H9 (cell line): Measurements from ENCODE around the gene DTD1. TPM values are rescaled to one million over a fixed set of nuclear protein-coding genes. Genes with fewer than 3 reads are reported as not detected.

Experiments used
- DNase-seq: peaks from one replicate; pipeline ENCODE4 v3.0.0-alpha.2; 2017
- H2AFZ ChIP-seq: one replicate; pipeline ENCODE4 v1.6.1; 2013; ENCODE audit warnings: mild to moderate bottlenecking, low read length, control low read depth, moderate library complexity
- H2AK5ac ChIP-seq: 2 replicates; pipeline ENCODE4 v1.6.1; 2013; ENCODE audit warnings: low read length, control low read depth, mixed read lengths; ENCODE audit not compliant: insufficient read length
- H2BK120ac ChIP-seq: one replicate; pipeline ENCODE4 v1.6.1; 2013; ENCODE audit warnings: low read depth, mild to moderate bottlenecking, low read length, control low read depth, inconsistent platforms; ENCODE audit not compliant: poor library complexity, severe bottlenecking
- H2BK12ac ChIP-seq: 2 replicates; pipeline ENCODE4 v1.6.1; 2013; ENCODE audit warnings: low read length, control low read depth, mixed read lengths, low read depth; ENCODE audit not compliant: insufficient read length
- H2BK15ac ChIP-seq: 2 replicates; pipeline ENCODE4 v1.6.1; 2013; ENCODE audit warnings: low read depth, low read length, control low read depth
- H2BK20ac ChIP-seq: one replicate; pipeline ENCODE4 v1.6.1; 2013; ENCODE audit warnings: low read depth, mild to moderate bottlenecking, low read length, control low read depth, inconsistent platforms; ENCODE audit not compliant: poor library complexity, severe bottlenecking
- H2BK5ac ChIP-seq: 2 replicates; pipeline ENCODE4 v1.6.1; 2013; ENCODE audit warnings: low read length, control low read depth, mixed read lengths; ENCODE audit not compliant: insufficient read length
- H3K14ac ChIP-seq: 2 replicates; pipeline ENCODE4 v1.6.1; 2013; ENCODE audit warnings: low read length, control low read depth; ENCODE audit not compliant: insufficient read depth
- H3K18ac ChIP-seq: 2 replicates; pipeline ENCODE4 v1.6.1; 2013; ENCODE audit warnings: low read depth, mild to moderate bottlenecking, mixed read lengths, low read length, control low read depth; ENCODE audit not compliant: insufficient read length
- H3K23ac ChIP-seq: 2 replicates; pipeline ENCODE4 v1.6.1; 2013; ENCODE audit warnings: low read length, control low read depth, mixed read lengths, low read depth; ENCODE audit not compliant: insufficient read length
- H3K23me2 ChIP-seq: 2 replicates; pipeline ENCODE4 v1.6.1; 2013; ENCODE audit warnings: low read depth, mild to moderate bottlenecking, mixed read lengths, low read length, control low read depth; ENCODE audit not compliant: insufficient read length, poor library complexity, severe bottlenecking
- H3K27ac ChIP-seq: 2 replicates; pipeline ENCODE4 v1.5.1; 2013; ENCODE audit warnings: low read length, control low read depth, mixed read lengths, low read depth; ENCODE audit not compliant: insufficient read length
- H3K27me3 ChIP-seq: 2 replicates; pipeline ENCODE4 v1.6.1; 2013; ENCODE audit warnings: low read length, control low read depth, inconsistent platforms; ENCODE audit not compliant: insufficient read depth
- H3K4ac ChIP-seq: 2 replicates; pipeline ENCODE4 v1.6.1; 2013; ENCODE audit warnings: low read depth, mild to moderate bottlenecking, control low read depth, inconsistent platforms, low read length, moderate library complexity
- H3K4me1 ChIP-seq: 2 replicates; pipeline ENCODE4 v1.6.1; 2013; ENCODE audit warnings: low read length, control low read depth, inconsistent platforms; ENCODE audit not compliant: insufficient read depth
- H3K4me2 ChIP-seq: 2 replicates; pipeline ENCODE4 v1.6.1; 2013; ENCODE audit warnings: low read length, control low read depth, mixed read lengths; ENCODE audit not compliant: insufficient read length, insufficient read depth
- H3K56ac ChIP-seq: 2 replicates; pipeline ENCODE4 v1.6.1; 2013; ENCODE audit warnings: low read depth, mild to moderate bottlenecking, mixed read lengths, low read length, control low read depth; ENCODE audit not compliant: insufficient read length
- H3K79me1 ChIP-seq: 2 replicates; pipeline ENCODE4 v1.6.1; 2013; ENCODE audit warnings: low read depth, mild to moderate bottlenecking, moderate library complexity, low read length, control low read depth, inconsistent platforms; ENCODE audit not compliant: insufficient read depth, poor library complexity, severe bottlenecking
- H3K79me2 ChIP-seq: 2 replicates; pipeline ENCODE4 v1.6.1; 2013; ENCODE audit warnings: low read length, control low read depth, inconsistent platforms; ENCODE audit not compliant: insufficient read depth
- H3K9ac ChIP-seq: 2 replicates; pipeline ENCODE4 v1.6.1; 2013; ENCODE audit warnings: low read length, control low read depth, mixed read lengths; ENCODE audit not compliant: insufficient read length; ENCODE audit errors: extremely low read depth
- H3K9me3 ChIP-seq: one replicate; pipeline ENCODE4 v1.6.1; 2013; ENCODE audit warnings: low read depth, low read length, inconsistent platforms; ENCODE audit not compliant: control insufficient read depth
- H3T11ph ChIP-seq: one replicate; pipeline ENCODE4 v1.6.1; 2013; ENCODE audit warnings: mild to moderate bottlenecking, low read length, control low read depth, inconsistent platforms
- H4K20me1 ChIP-seq: one replicate; pipeline ENCODE4 v1.6.1; 2013; ENCODE audit not compliant: control insufficient read depth, insufficient read length, insufficient read depth
- H4K5ac ChIP-seq: 2 replicates; pipeline ENCODE4 v1.6.1; 2013; ENCODE audit warnings: low read depth, mild to moderate bottlenecking, mixed read lengths, low read length, control low read depth; ENCODE audit not compliant: insufficient read length
- H4K8ac ChIP-seq: replicated peaks from 2 replicates; pipeline ENCODE4 v1.6.1; 2013; ENCODE audit warnings: low read length, control low read depth, mixed read lengths, low read depth; ENCODE audit not compliant: insufficient read length
- H4K91ac ChIP-seq: 2 replicates; pipeline ENCODE4 v1.6.1; 2013; ENCODE audit warnings: low read depth, mild to moderate bottlenecking, moderate library complexity, mixed read lengths, low read length, control low read depth; ENCODE audit not compliant: insufficient read length
- H3K27ac Mint-ChIP-seq, 3 experiments: 2 replicates in 2 of 3; 3 replicates in 1 of 3; pipeline ENCODE4 v1.8.0; 2020 to 2021; ENCODE audit warnings: mixed read lengths in 3 of 3, mild to moderate bottlenecking in 1 of 3, moderate library complexity in 1 of 3
- H3K27me3 Mint-ChIP-seq: 2 replicates; pipeline ENCODE4 v1.8.0; 2021; ENCODE audit warnings: low read depth, mild to moderate bottlenecking, moderate library complexity, mixed read lengths
- H3K36me3 Mint-ChIP-seq, 3 experiments: 2 replicates in 2 of 3; 3 replicates in 1 of 3; pipeline ENCODE4 v1.8.0; 2020 to 2021; ENCODE audit warnings: low read depth in 3 of 3, mixed read lengths in 3 of 3; ENCODE audit not compliant: insufficient read depth in 1 of 3
- H3K4me1 Mint-ChIP-seq, 2 experiments: 2 replicates each; pipeline ENCODE4 v1.8.0; 2020; ENCODE audit warnings: mixed read lengths in 2 of 2
- H3K4me3 Mint-ChIP-seq, 2 experiments: 2 replicates in 1 of 2; 3 replicates in 1 of 2; pipeline ENCODE4 v1.8.0; 2020 to 2021; ENCODE audit warnings: mild to moderate bottlenecking in 2 of 2, mixed read lengths in 2 of 2, moderate library complexity in 1 of 2
- H3K9me3 Mint-ChIP-seq, 2 experiments: 2 replicates in 1 of 2; 3 replicates in 1 of 2; pipeline ENCODE4 v1.8.0; 2020; ENCODE audit warnings: mild to moderate bottlenecking in 2 of 2, mixed read lengths in 2 of 2, moderate library complexity in 1 of 2
- CTCF ChIP-seq: fragments of 200-600 bp; sonication (generic); conservative IDR thresholded peaks from 3 replicates; pipeline ENCODE4 v1.8.0; 2021; ENCODE audit warnings: antibody characterized with exemption, mild to moderate bottlenecking
- WGBS: extraction: QIAGEN DNeasy Blood & Tissue Kit; methylation state at CpG from one replicate; pipeline ENCODE4 v1.1.7; 2013; ENCODE audit warnings: missing lambda C conversion rate, low lambda C conversion rate, mixed read lengths; ENCODE audit not compliant: insufficient read length; ENCODE audit errors: extremely low coverage; 5-methylcytosine and 5-hydroxymethylcytosine counted together
- total RNA-seq: library from RNA; stranded (reverse); gene quantifications from 2 replicates; pipeline ENCODE4 v1.2.1, GENCODE V29; 2021

DTD1 gene
- total RNA-seq, 1 experiment from 2014 or later: 62.0 TPM

DNA sequence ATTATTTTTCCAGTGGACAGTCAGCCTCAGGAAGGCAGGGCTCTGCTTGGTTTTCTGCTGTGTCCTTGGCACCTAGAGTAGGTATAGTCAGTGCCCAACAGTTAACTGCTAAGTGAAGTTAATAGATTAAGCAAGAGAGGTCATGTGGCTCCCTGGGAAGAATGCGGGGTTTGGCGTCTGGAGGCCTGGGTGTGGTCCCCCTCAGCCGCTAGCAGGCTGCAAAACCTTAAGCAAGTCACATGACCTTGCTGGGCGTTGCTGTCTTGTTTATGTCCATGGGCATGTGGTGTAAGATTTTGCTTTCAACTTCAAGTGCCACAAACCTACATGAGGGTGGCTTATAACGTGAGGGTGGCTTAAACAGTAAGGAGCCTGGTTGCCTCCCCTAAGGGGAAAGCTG lies 150.2 kb downstream of the DTD1 start:
- H3K56ac ChIP-seq: no peak overlapping the region
- no peak overlapping the region for H3T11ph ChIP-seq
- Mint-ChIP-seq H3K9me3 (no peaks in the 10 kb centered on the region), H3K27ac (no peak overlapping the region; a peak in 1 of 7 replicates), H3K36me3 (no peaks in the 10 kb centered on the region; a peak in 1 of 7 replicates), H3K27me3 (no peaks in the 10 kb centered on the region), H3K4me1 (peaks cover 17 to 27% of the 10 kb centered on the region in 2 experiments), H3K4me3 (no peak overlapping the region)
- H3K79me1 ChIP-seq: peaks cover 1% of the 10 kb centered on the region
- H2AFZ ChIP-seq: no peak overlapping the region
- H3K23me2 ChIP-seq: peaks cover 3% of the 10 kb centered on the region
- H2AK5ac ChIP-seq: no peak overlapping the region
- no peak overlapping the region for H4K8ac ChIP-seq
- H3K9me3 ChIP-seq: no peaks in the 10 kb centered on the region
- no peak overlapping the region for H4K91ac ChIP-seq
- no peak overlapping the region for H3K9ac ChIP-seq
- H2BK12ac ChIP-seq: no peak overlapping the region
- H3K4ac ChIP-seq: no peak overlapping the region
- H3K18ac ChIP-seq: no peak overlapping the region
- no peaks in the 10 kb centered on the region for H4K20me1 ChIP-seq
- no peak for DNase-seq
- H3K4me1 ChIP-seq: peaks cover 3% of the 10 kb centered on the region; the same call in 1 of the 2 replicates
- no peaks in the 10 kb centered on the region for H3K27me3 ChIP-seq
- no peak overlapping the region for H3K4me2 ChIP-seq
- no peak overlapping the region for H2BK15ac ChIP-seq
- H3K14ac ChIP-seq: no peak overlapping the region; the same call in 1 of the 2 replicates
- no peaks in the 10 kb centered on the region for H3K79me2 ChIP-seq
- H3K27ac ChIP-seq: no peak overlapping the region
- no peak overlapping the region for H3K23ac ChIP-seq
- no peak overlapping the region for H2BK5ac ChIP-seq
- TF ChIP-seq CTCF: no peak
- H2BK20ac ChIP-seq: no peak overlapping the region
- no peak overlapping the region for H4K5ac ChIP-seq
- WGBS: no CpG with 5 or more reads among the region's 5 CpGs
- no peak overlapping the region for H2BK120ac ChIP-seq
